Left lung (tissue), 10 donors: ENCODE measurements around the gene KSR2. TPM values are rescaled to one million over a fixed set of nuclear protein-coding genes. Genes with fewer than 3 reads are reported as not detected.
"Not testable (repeated sequence)": the region's sequence is repeated elsewhere in the genome, so short reads cannot be mapped to it uniquely, and the experiment has no call there.

Experiments
- ATAC-seq: fragments of 200-7000 bp; cut with Tn5 transposase; one replicate; pipeline ENCODE4 v1.9.1; 2020; ENCODE audit warnings: moderate library complexity
- DNase-seq, 4 donors: peaks; one replicate each; pipeline ENCODE4 v3.0.0-alpha.2; 2013 to 2020
- H3K27ac ChIP-seq, 2 donors: fragments of 200-600 bp; sonication (generic) in 1 of 2; one replicate each; pipeline versions ENCODE4 v1.5.0 to v1.8.0; 2020 to 2021
- H3K27me3 ChIP-seq, 2 donors: fragments of 200-600 bp; sonication (generic) in 1 of 2; one replicate each; pipeline versions ENCODE4 v1.5.0 to v1.8.0; 2020 to 2021
- H3K36me3 ChIP-seq, 2 donors: fragments of 200-600 bp; sonication (generic) in 1 of 2; one replicate each; pipeline versions ENCODE4 v1.5.0 to v1.8.0; 2020 to 2021
- H3K4me1 ChIP-seq, 2 donors: fragments of 200-600 bp; one replicate each; pipeline ENCODE4 v1.8.0; 2021
- H3K4me3 ChIP-seq, 2 donors: fragments of 200-600 bp; sonication (generic) in 1 of 2; one replicate each; pipeline versions ENCODE4 v1.5.0 to v1.8.0; 2020 to 2021; ENCODE audit warnings: mild to moderate bottlenecking in 1 of 2
- H3K9me3 ChIP-seq, 2 donors: fragments of 200-600 bp; sonication (generic) in 1 of 2; one replicate each; pipeline versions ENCODE4 v1.5.0 to v1.8.0; 2020 to 2021
- CTCF ChIP-seq, 2 donors: fragments of 200-600 bp; sonication (generic) in 1 of 2; IDR thresholded peaks; one replicate each; pipeline versions ENCODE4 v1.5.0 to v1.8.0; 2021; ENCODE audit warnings: antibody characterized with exemption in 2 of 2
- intact Hi-C, 2 donors: fragments of 100-400 bp; cut with DNase I; formaldehyde crosslinking; loops; one replicate each; pipeline versions ENCODE4 v1.11.2 to v1.14.2; 2022
- polyA plus RNA-seq, 6 donors: library from polyadenylated mRNA; unstranded; fragments of 120-200 nt; gene quantifications; one replicate each; pipeline ENCODE4 v1.2.1, GENCODE V29; 2013; ENCODE audit not compliant: insufficient read length in 6 of 6
- total RNA-seq, 2 donors: library from RNA; stranded (reverse); fragmentation: NEBNext Ultra II Directional; extraction: Animal tissue kit (Norgen Biotek cat#: 25700); gene quantifications; one replicate each; pipeline ENCODE4 v1.2.1, GENCODE V29; 2021
- donor health status: DM: no; HTN: yes; CAD: no.
- donor health status: DM: no; HTN: no; CAD: no.

Gene KSR2
- total and polyA plus RNA-seq, 8 donors: 0.28 to 1.4 (median 0.41) TPM

- no peaks in the 10 kb centered on the region for H3K4me1 ChIP-seq
- intact Hi-C loops: no loop called here
- TF ChIP-seq CTCF (IDR thresholded peaks at IDR 0.05): no peak
- DNase-seq (no peak), ATAC-seq (no peak)
- no peak overlapping the region for H3K27ac ChIP-seq
- no peaks in the 10 kb centered on the region for H3K27me3 ChIP-seq
- peaks cover 0 to 3% of the 10 kb centered on the region in 2 donors for H3K9me3 ChIP-seq
- H3K4me3 ChIP-seq: no peak overlapping the region
- H3K36me3 ChIP-seq: no peaks in the 10 kb centered on the region
Measured at GRCh38 chr12:117742721-117743120, 226.1 kb downstream of the KSR2 start.

DNA sequence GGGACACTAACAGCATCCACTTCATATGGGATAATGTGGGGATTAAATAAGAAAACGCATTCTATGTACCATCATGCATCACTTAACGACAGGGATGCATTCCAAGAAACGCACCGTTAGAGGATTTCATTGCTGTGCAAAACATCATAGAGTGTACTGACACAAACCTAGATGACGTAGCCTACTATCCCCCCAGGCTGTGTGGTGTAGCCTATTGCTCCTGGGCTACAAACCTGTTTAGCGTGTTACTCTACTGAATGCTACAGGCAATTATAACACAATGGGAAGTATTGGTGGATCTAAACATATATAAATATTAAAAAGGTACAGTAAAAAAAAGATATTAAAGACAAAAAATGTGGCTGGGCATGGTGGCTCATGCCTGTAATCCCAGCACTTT is 230.6 kb downstream of the KSR2 start:
- intact Hi-C loops: no loop called here
- Histone ChIP-seq H3K4me1 (no peaks in the 10 kb centered on the region), H3K36me3 (no peaks in the 10 kb centered on the region), H3K9me3 (no peaks in the 10 kb centered on the region), H3K4me3 (no peak overlapping the region), H3K27me3 (no peaks in the 10 kb centered on the region), H3K27ac (no peak overlapping the region)
- no peak for TF ChIP-seq CTCF (IDR thresholded peaks at IDR 0.05)
- DNase-seq: no peak
- ATAC-seq: no peak

DNA sequence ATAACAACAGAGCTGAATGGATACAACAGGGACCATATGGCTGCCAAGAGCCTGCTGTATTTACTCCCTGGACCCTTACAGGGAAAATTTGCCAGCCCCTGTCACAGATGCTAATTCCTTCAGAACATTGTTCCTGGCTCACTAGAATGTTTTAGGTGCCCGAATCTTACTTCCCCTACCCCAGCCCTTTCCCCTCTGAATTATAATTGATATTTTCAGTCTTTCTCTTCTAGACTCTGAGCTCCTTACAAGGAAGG is 235.3 kb downstream of the KSR2 start:
- H3K36me3 ChIP-seq: no peaks in the 10 kb centered on the region
- H3K27ac ChIP-seq: no peak overlapping the region
- TF ChIP-seq CTCF (IDR thresholded peaks at IDR 0.05): no peak
- peaks cover 0 to 2% of the 10 kb centered on the region in 2 donors for H3K9me3 ChIP-seq
- intact Hi-C loops: no loop called here
- no peaks in the 10 kb centered on the region for H3K27me3 ChIP-seq
- DNase-seq (no peak), ATAC-seq (no peak)
- H3K4me1 ChIP-seq: no peaks in the 10 kb centered on the region
- H3K4me3 ChIP-seq: no peak overlapping the region

GRCh38 chr12:117732761-117733548 is 235.8 kb downstream of the KSR2 start:
- intact Hi-C loops: no loop called here
- Histone ChIP-seq H3K27me3 (no peaks in the 10 kb centered on the region), H3K4me3 (no peak overlapping the region), H3K36me3 (no peaks in the 10 kb centered on the region), H3K9me3 (peaks cover 0 to 2% of the 10 kb centered on the region in 2 donors), H3K4me1 (no peaks in the 10 kb centered on the region), H3K27ac (no peak overlapping the region)
- TF ChIP-seq CTCF (IDR thresholded peaks at IDR 0.05): no peak
- ATAC-seq (no peak), DNase-seq (no peak)

DNA sequence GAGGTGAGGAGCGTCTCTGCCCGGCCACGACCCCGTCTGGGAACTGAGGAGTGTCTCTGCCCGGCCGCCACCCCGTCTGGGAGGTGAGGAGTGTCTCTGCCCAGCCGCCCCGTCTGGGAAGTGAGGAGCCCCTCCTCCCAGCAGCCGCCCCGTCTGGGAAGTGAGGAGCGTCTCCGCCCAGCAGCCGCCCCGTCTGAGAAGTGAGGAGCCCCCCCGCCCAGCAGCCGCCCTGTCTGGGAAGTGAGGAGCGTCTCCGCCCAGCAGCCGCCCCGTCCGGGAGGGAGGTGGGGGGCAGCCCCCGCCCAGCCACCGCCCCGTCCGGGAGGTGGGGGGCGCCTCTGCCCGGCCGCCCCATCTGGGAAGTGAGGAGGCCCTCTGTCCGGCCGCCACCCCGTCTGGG is 237.7 kb downstream of the KSR2 start:
- H3K4me1 ChIP-seq, H3K36me3 ChIP-seq, DNase-seq, H3K9me3 ChIP-seq, ATAC-seq, H3K27me3 ChIP-seq, intact Hi-C loops, H3K4me3 ChIP-seq, H3K27ac ChIP-seq: not testable (repeated sequence)

GRCh38 chr12:117727301-117727700 is 241.5 kb downstream of the KSR2 start:
- no peak overlapping the region for H3K4me3 ChIP-seq
- DNase-seq: no peak
- H3K27ac ChIP-seq: no peak overlapping the region
- ATAC-seq: no peak
- TF ChIP-seq CTCF (IDR thresholded peaks at IDR 0.05): no peak
- no peaks in the 10 kb centered on the region for H3K4me1 ChIP-seq
- intact Hi-C loops: no loop called here
- peaks cover 0 to 8% of the 10 kb centered on the region in 2 donors for H3K27me3 ChIP-seq
- H3K36me3 ChIP-seq: no peaks in the 10 kb centered on the region
- peaks cover 0 to 2% of the 10 kb centered on the region in 2 donors for H3K9me3 ChIP-seq
